MG63 (cell line): ENCODE data around the gene ESRRG. TPM values are rescaled to one million over a fixed set of nuclear protein-coding genes. Genes with fewer than 3 reads are reported as not detected.

Experiments
- DNase-seq: peaks from one replicate; pipeline ENCODE4 v3.0.0-alpha.2; 2020
- H3K27me3 ChIP-seq: fragments of 250-450 bp; sonication (Bioruptor Pico); 2 replicates; pipeline ENCODE4 v1.5.1; 2020; ENCODE audit warnings: mild to moderate bottlenecking, moderate library complexity
- H3K36me3 ChIP-seq: fragments of 250-450 bp; sonication (Bioruptor Pico); 2 replicates; pipeline ENCODE4 v1.5.1; 2020; ENCODE audit warnings: mild to moderate bottlenecking, moderate library complexity
- H3K4me3 ChIP-seq: fragments of 250-450 bp; sonication (Bioruptor Pico); 2 replicates; pipeline ENCODE4 v1.5.1; 2020; ENCODE audit warnings: mild to moderate bottlenecking, moderate library complexity
- H3K9me3 ChIP-seq: fragments of 250-450 bp; sonication (Bioruptor Pico); 2 replicates; pipeline ENCODE4 v1.5.1; 2020; ENCODE audit warnings: mild to moderate bottlenecking, moderate library complexity
- total RNA-seq: library from RNA; depleted of rRNA; stranded (reverse); fragments of >200 nt; shearing (Covaris generic); gene quantifications from 2 replicates; pipeline ENCODE4 v1.2.3, GENCODE V29; 2014; ENCODE audit warnings: low replicate concordance; rRNA removed

ESRRG gene
- total RNA-seq = 0.26 TPM in 1 of 2 replicates, not detected in the other

DNA sequence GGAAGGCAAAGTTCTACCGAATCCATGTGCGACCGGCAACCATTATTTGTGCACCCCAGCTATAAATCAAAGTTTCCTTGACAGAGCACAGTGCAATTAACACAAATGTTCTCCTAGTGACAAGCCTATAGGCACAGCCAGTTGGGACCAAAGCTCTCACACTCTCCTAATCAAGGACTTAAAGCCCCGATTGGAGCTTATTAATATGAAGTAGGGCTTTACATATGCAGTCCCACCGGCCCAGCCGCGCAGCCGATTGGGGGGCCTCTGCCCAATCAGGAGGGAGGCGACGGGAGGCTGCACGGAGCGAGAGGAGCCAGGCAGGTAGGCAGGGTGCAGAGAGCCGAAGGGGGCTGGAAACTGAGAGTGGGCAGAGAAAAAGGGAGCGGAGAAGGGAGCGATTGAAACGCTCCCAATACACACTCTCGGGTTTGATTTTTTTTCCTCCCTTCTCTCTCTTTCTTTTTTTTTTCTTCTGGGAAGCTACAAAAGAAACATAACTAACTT, at the start of gene ESRRG:
Gene ESRRG, minus strand, starts transcription at position 156 of the 507 bp plus-strand sequence. Its CDS starts 130 bp downstream, at position 26.
- Histone ChIP-seq H3K4me3 (peak within 1 kb of the TSS; percentile 44), H3K27me3 (no peaks in the 10 kb centered on the region), H3K9me3 (no peaks in the 10 kb centered on the region), H3K36me3 (no peaks in the 10 kb centered on the region)
- peak; percentile 26 for DNase-seq

DNA sequence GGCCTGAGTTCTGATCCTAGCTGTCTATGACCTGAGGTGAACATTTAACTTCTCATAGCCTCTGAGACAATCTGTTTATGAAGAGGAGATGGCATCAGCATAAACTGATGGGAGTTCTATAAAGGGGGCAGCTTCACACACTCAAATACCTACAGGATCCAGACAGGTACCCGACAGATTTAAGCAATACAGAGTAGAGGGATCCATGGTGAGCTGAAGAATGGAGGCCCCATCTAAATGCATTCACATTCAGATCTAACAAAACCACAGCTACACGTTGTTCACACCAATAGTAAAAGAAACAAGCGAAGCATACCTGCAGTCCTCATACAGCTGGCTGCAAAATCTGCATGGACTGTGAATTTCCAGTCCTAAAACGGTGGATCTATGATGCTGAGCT, 48.7 kb upstream of the ESRRG start:
- Histone ChIP-seq H3K9me3 (no peaks in the 10 kb centered on the region), H3K4me3 (no peak overlapping the region), H3K27me3 (no peaks in the 10 kb centered on the region), H3K36me3 (no peaks in the 10 kb centered on the region)
- no peak for DNase-seq

DNA sequence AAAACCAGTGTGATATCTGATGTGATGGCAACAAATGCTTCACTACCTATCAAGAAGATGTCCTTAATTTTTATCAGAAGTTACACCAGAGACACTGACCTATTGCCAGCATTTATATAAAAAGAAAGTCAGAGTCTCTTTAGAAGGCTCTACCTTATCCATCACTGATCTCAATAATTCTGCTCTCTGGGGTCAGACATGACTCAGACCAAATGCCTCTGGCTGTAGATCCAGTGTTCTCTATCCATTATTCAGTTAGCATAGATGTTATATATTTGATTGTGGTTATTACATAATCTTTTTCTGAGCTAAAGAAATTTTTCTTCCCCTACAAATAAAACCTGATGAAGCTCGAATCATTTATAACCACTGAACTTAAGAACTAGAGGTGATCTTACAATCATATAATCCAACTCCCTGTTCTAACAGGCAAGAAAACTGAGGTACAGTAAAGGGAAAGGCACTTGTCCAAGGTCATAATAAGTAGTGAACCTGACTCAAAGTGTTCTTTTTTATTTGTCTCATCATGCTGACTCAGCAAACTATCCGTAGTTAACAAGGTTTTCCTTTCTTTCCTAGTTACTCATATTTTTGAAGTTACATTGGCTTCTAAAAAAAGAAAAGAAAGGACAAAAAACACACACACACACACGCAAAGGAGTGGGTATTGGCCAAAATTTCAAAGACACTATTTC, 43.6 kb upstream of the ESRRG start:
- Histone ChIP-seq H3K27me3 (no peaks in the 10 kb centered on the region), H3K4me3 (no peak overlapping the region), H3K36me3 (no peaks in the 10 kb centered on the region), H3K9me3 (no peaks in the 10 kb centered on the region)
- DNase-seq = no peak

DNA sequence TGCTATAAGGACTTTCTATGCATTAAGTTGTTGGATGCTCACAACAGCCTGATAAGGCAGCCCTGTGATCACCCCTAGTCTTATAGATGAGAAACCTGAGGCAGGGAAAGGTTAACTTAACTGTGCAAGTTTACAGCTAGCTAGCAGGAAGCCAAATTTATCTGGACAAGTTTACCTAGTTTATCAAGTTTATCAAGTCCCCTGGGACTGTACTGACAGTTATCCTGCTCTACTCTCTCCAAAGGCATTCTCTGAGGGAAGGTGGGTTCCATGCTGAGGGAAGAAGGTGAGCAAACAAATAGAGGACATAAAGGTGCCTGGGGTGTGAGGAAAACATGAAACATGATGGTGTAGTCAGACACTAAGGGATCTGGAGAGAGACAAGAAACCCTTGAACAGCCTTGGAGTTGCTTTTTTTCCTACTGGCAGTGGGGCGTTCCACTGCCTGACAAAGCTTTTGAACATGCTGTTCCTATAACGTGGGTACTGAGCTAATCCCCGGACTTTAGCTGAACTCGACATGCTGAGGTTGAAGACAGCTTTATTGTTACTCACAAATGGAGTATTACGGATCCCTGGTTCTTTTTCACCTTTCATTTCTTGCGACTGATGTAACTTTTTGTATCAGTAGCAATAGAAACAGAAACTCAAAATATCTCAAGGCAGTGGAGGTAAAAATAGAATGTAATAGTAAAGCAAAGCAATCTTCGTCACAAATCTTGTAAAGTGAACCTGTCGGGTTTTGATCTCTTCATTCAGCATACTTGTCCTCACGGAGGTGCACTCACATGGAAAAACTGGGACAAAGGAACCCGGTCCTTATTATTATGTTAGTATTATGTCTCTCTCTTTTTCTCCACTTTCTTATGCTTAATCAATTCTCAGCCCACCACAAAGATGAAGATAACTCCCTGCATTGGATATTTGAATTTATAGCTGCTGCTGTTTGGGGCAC, 42.4 kb upstream of the ESRRG start:
- Histone ChIP-seq H3K4me3 (no peak overlapping the region), H3K36me3 (no peaks in the 10 kb centered on the region), H3K9me3 (no peaks in the 10 kb centered on the region), H3K27me3 (no peaks in the 10 kb centered on the region)
- no peak for DNase-seq

DNA sequence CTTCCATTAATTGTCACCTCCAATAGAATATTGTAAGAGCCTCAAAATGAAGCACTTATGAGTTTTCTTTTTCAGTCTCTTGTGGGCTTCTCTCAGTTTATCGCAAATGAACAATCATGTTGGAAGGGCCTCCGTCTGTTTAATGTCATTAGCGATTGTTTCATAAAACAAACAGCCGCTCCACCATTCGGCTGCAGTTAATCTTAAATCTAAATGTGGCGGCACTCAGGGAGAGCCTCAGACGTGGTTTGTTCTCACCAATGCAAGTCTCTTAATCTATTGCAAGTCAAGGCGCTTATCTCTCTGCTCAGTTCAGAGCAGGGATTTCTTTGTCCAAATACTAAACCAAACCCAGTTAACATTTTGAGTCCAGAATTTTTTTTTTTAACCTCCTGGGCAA, 34.9 kb upstream of the ESRRG start:
- Histone ChIP-seq H3K36me3 (no peaks in the 10 kb centered on the region), H3K27me3 (no peaks in the 10 kb centered on the region), H3K9me3 (no peaks in the 10 kb centered on the region), H3K4me3 (no peak overlapping the region)
- DNase-seq = no peak

DNA sequence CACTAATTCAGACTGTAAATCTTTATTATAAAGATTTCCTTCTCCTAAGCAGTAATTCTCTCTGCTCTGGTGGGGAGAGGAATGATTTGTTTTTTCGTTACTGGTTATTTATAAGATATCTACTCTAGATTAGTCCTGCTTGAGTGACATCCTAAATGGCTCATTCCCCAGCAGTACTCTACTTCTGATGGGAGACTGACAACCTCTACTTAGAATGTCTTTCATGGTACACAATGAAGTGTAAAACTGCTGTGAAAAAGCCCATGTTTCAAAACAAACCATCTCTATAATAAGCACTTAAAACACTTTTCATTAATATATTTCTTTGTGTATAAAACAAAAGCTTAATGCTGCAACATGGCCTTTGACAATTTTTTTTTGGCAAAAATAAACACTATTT, 33.9 kb upstream of the ESRRG start:
- DNase-seq = no peak
- Histone ChIP-seq H3K27me3 (no peaks in the 10 kb centered on the region), H3K36me3 (no peaks in the 10 kb centered on the region), H3K4me3 (no peak overlapping the region), H3K9me3 (no peaks in the 10 kb centered on the region)

DNA sequence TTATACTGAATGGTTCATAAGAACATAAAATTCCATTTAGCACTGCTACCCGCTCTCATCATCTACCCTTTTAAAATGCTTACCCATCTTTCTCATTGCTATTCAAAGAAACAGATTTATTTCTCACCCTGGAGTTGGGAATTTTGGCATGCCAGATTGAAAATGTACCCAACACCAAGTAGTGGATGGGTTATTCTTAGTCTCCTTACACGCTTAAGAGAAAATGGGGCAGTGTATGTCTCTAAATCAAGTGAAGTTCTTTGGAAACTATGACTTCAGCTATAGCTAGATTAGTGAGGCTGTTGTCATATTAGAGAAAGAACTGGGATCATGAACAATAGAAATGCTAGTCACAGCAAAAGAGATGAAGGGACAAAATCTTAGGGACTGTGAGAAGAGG, 27.7 kb upstream of the ESRRG start:
- Histone ChIP-seq H3K9me3 (no peaks in the 10 kb centered on the region), H3K27me3 (no peaks in the 10 kb centered on the region), H3K36me3 (no peaks in the 10 kb centered on the region), H3K4me3 (no peak overlapping the region)
- no peak for DNase-seq

DNA sequence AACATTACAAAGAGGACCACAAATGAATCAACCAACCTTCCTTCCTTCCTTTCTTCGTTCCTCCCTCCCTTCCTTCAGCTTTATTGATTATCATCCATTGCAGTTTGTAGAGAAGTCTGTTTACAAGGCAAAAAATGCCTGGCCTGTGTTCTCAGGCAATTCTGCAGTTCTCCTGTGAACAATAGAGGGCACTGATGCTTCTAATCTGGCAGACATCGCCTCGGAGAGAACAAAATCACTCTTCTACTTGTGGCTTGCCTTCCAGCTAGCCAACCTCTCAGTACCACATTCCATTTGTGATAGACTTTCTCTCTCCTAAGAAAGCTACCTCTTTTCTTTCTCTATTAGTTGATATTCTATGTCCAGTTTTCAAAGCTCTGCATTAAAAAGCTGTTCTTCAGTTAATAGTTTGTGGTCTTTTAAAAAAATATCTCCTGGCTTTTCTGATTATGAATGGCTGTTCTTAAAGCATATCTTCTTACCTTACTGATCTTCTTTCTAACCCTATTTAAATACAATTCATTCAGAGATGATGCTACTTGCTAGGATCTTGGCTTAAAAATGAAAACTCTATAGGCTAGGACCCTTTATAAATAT, 26.9 kb upstream of the ESRRG start:
- no peaks in the 10 kb centered on the region for H3K36me3 ChIP-seq
- no peak overlapping the region for H3K4me3 ChIP-seq
- no peaks in the 10 kb centered on the region for H3K27me3 ChIP-seq
- no peaks in the 10 kb centered on the region for H3K9me3 ChIP-seq
- DNase-seq = peak; percentile 34

DNA sequence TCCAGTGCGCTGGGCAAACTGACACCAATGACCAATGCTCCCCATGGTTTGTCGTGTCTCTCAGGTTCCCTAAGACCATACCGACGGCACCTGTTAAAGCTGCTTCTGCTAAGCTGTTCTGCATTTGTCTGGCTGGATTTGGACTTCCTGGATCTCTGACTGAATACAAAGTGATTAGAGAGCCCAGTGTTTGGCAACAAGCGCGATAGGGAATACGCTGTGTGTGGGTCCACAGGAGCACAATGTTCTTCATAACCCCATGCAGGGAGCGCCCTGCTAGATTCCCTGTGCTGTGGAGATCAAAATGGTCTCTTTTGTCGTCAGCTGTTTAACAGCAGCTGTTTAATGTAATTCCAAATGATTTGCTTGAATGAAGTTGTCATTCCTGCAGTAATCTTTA, 26.0 kb upstream of the ESRRG start:
- no peaks in the 10 kb centered on the region for H3K36me3 ChIP-seq
- DNase-seq = no peak
- no peaks in the 10 kb centered on the region for H3K27me3 ChIP-seq
- H3K9me3 ChIP-seq = no peaks in the 10 kb centered on the region
- H3K4me3 ChIP-seq = no peak overlapping the region

DNA sequence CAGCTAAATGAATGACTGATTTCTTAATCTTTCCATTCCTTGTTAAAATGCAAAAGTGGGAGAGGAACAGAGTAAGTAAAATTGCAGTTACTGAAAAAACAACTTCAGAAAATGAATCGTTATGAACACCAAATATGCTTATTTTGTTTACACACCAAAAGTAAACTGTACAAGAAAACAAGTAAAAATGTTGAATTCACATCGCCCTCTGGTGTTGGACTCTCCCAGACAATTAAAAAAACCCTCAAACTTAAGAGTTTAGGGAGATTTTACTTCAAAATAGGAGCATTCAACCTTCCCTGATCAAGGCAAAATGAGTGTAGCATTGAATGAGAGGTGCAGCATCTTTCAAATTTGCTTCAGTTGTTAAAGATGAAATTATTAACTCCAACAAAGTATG, 19.4 kb upstream of the ESRRG start:
- H3K9me3 ChIP-seq = no peaks in the 10 kb centered on the region
- no peaks in the 10 kb centered on the region for H3K27me3 ChIP-seq
- H3K36me3 ChIP-seq = no peaks in the 10 kb centered on the region
- DNase-seq = no peak
- no peak overlapping the region for H3K4me3 ChIP-seq

DNA sequence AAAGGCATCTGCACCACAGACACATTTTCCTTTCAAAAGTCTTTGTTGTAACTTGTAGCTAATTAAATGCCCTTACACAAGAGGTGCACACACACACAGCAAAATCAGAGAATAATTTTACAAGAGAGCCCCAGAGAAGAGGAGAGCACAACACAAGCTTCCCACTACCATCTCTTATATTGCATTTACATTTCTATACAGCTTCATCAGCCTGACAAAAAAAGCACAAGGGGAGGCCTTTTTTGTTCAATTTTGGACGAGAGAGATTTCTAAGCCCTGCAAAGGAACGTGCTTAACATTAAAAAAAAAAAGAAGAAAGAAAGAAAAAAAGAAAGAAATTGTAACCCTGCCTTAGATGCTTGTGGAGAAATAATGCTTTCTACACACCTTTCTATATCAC, 17.1 kb upstream of the ESRRG start:
- Histone ChIP-seq H3K27me3 (no peaks in the 10 kb centered on the region), H3K4me3 (no peak overlapping the region), H3K36me3 (no peaks in the 10 kb centered on the region), H3K9me3 (no peaks in the 10 kb centered on the region)
- DNase-seq = no peak

DNA sequence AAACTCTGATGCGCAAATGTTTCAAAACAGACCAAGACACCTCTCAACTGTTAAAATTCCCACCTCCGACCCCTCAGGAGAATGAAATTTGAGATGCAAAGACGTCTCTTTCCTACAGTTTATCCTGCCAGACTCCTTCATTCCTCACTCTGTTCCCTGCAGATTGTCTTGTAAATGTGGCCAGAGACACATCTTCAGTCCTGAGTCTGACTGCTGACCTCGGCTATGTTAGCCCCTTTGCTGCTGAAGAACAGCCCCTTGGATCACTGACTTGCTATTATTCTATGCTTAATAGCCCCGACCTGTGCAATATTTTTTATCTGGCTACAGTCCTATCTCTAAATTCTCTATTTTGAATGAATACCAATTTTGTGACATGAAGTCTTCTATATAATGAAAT, 16.6 kb upstream of the ESRRG start:
- Histone ChIP-seq H3K27me3 (no peaks in the 10 kb centered on the region), H3K36me3 (no peaks in the 10 kb centered on the region), H3K9me3 (no peaks in the 10 kb centered on the region), H3K4me3 (no peak overlapping the region)
- DNase-seq = no peak

DNA sequence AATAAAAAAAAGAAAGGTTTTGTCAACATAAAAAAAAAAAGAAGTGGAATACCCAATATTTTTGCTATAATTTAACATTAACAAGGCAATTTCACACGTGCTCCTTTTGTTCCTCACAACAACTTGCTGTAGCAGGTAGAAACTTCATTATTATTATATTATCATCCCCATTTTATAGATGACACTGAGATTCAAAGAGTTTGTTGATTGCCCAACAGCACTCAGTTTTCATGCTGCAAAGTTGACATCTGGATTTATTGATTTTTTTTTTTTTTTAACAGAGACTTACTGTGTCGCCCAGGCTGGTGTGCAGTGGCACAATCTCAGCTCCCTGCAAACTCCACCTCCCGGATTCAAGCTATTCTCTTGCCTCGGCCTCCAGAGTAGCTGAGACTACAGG, 8.9 kb upstream of the ESRRG start:
- Histone ChIP-seq H3K4me3 (no peak overlapping the region), H3K27me3 (no peaks in the 10 kb centered on the region), H3K36me3 (no peaks in the 10 kb centered on the region), H3K9me3 (no peaks in the 10 kb centered on the region)
- DNase-seq = no peak

DNA sequence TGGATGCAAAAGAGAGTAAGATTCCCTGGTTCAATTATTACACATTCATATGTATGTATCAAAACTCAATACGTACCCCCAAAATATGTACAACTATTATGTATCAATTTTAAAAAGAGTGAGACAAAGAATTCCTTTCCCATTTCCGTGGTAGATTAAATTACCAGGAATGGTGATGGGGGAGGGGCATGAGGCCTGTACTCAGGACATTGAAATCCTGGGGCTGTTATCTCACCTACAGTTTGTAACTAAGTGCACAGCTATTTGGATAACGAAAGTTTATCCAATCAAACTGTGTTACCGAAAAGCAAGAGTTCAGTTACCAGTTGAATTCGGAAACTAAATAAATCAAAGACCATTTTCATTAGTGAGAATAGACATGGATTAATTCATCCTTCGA, 8.3 kb upstream of the ESRRG start:
- H3K9me3 ChIP-seq = no peaks in the 10 kb centered on the region
- no peaks in the 10 kb centered on the region for H3K27me3 ChIP-seq
- DNase-seq = no peak
- H3K4me3 ChIP-seq = no peak overlapping the region
- H3K36me3 ChIP-seq = no peaks in the 10 kb centered on the region

DNA sequence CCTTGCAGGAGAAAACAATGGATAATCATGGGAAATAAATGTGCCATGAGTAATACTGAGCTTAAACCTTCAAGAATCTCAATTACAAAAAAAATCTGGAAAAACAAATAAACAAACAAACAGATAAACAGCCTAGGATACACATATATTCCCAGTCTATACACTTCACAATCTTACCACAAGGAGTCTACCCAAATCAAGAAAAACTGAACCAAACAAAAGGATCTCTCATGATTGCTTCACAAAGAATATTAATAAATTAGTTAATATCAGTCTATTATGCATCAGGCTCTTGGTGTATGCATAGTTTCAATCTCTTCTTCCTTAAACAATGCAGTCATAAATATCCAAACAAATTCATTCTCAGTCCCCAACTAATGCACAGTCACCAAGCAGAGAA, 3.2 kb upstream of the ESRRG start:
- Histone ChIP-seq H3K27me3 (no peaks in the 10 kb centered on the region), H3K9me3 (no peaks in the 10 kb centered on the region), H3K36me3 (no peaks in the 10 kb centered on the region), H3K4me3 (no peak overlapping the region)
- DNase-seq = no peak

DNA sequence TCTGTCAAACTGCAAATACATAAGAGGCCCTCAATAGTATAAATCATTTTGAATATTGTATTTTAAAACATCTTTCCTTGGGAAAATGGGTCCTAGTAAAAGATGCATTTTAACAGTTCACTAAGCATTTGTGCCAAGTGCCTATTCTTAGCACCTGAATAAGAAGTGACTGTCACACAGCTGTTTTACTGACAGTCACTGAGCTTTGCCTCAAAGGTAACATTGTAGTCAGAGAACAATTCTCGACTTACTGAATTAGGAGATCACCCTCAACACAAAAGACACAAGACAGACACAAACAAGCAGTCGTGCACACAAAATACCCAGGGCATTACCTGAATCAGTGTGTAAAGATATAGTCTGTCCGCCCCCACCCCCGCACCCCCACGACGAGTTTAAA, 408 bp downstream of the ESRRG start:
- DNase-seq = no peak
- no peaks in the 10 kb centered on the region for H3K36me3 ChIP-seq
- no peaks in the 10 kb centered on the region for H3K27me3 ChIP-seq
- peak overlapping the region; percentile 44 for H3K4me3 ChIP-seq
- H3K9me3 ChIP-seq = no peaks in the 10 kb centered on the region

DNA sequence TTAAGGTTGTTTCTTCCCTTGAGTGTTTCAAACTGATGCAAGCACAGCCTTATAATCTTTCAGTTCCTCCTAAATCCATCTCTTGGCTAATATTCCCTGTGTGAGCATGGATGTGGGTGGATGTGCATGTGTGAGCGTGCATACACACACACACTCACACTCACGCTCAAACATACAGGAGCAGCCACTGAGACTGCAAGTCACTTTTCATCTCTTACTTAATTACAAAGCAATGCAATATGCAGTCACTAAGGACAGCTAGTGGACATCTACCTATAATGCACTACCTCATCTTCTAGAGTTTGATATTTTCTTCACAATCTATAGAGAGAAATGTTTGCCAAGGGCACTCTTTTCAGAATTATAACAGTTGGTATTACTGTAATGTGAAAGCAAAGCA, 1.4 kb downstream of the ESRRG start:
- Histone ChIP-seq H3K36me3 (no peaks in the 10 kb centered on the region), H3K27me3 (no peaks in the 10 kb centered on the region), H3K4me3 (peak overlapping the region; percentile 44), H3K9me3 (no peaks in the 10 kb centered on the region)
- DNase-seq = no peak
